Measurements from ENCODE around the gene FRRS1.

Gene FRRS1

DNA sequence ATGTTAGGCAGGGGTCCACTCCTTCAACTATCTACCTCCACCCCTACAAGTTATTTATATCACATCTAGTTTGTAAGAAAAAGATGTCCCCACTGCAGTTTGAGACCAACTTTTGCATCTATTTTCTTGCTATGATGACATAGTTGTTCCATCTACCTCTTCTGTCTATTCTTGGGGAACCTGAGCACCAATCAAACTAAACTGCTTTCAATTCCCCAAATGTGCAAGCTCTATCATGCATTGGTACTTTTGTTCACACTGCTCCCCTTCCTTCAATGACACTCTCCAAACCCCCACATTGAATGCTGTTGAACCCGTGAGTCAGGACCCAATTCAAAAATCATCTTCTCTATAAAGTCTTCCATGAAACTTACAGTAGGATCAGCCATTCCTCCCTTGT is 16.0 kb upstream of the FRRS1 start:
- ChIA-PET CTCF (no interaction called here), POLR2A (no interaction called here)
- peaks cover 3 to 45% (median 37%) of the 10 kb centered on the region in 5 experiments for H3K27me3 ChIP-seq (replicated peaks in 2 of 5; ENCODE audit: control insufficient read depth in 4 of 5, insufficient read depth in 5 of 5, low read length in 4 of 5)
- no peak for DNase-seq
- H3K27ac ChIP-seq (ENCODE audit: insufficient read depth in 1 of 2, low read depth in 1 of 2, low read length in 2 of 2, poor library complexity in 1 of 2, severe bottlenecking in 2 of 2), result no peak overlapping the region
- H3K9me3 ChIP-seq (ENCODE audit: control extremely low read depth in 1 of 5, control insufficient read depth in 4 of 5, insufficient read depth in 2 of 5, low read depth in 1 of 5, low read length in 4 of 5), result no peaks in the 10 kb centered on the region
- peaks cover 10 to 18% (median 13%) of the 10 kb centered on the region in 4 experiments for H3K4me1 ChIP-seq (ENCODE audit: control extremely low read depth in 1 of 4, control insufficient read depth in 4 of 4, insufficient read depth in 4 of 4, low read length in 3 of 4)
- H3K4me3 ChIP-seq (ENCODE audit: control insufficient read depth in 1 of 7, extremely low read depth in 1 of 7, insufficient read depth in 4 of 7, low read depth in 2 of 7, low read length in 6 of 7), result no peak overlapping the region
- no peaks in the 10 kb centered on the region for H3K36me3 ChIP-seq (ENCODE audit: control insufficient read depth in 4 of 4, insufficient read depth in 4 of 4, low read length in 3 of 4)
- WGBS (ENCODE audit: insufficient coverage), result 100% methylated on average over 1 of the region's 1 CpG

DNA sequence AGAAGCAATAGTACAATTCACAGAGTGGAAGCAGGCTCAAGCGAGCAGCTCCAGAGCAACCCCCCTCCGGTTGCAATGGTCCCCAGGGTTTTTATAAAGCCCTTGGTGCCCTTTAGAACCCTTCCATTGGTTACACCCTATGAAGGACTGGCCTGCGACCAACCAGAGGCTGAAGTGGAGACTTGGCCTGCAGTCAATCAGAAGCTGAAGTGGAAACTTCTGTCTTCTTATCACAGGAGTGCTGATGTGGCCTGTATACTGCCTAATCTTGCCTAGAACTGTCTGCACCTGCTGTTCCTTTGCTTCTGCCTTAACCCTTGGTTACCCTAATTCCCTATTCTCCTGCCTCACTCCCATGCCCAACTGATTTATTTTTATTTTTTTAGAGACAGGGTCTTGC is 15.4 kb upstream of the FRRS1 start:
- H3K4me1 ChIP-seq (ENCODE audit: control extremely low read depth in 1 of 4, control insufficient read depth in 4 of 4, insufficient read depth in 4 of 4, low read length in 3 of 4), result peaks cover 10 to 17% (median 13%) of the 10 kb centered on the region in 4 experiments
- H3K9me3 ChIP-seq (ENCODE audit: control extremely low read depth in 1 of 5, control insufficient read depth in 4 of 5, insufficient read depth in 2 of 5, low read depth in 1 of 5, low read length in 4 of 5), result no peaks in the 10 kb centered on the region
- H3K36me3 ChIP-seq (ENCODE audit: control insufficient read depth in 4 of 4, insufficient read depth in 4 of 4, low read length in 3 of 4), result no peaks in the 10 kb centered on the region
- no peak overlapping the region for H3K4me3 ChIP-seq (ENCODE audit: control insufficient read depth in 1 of 7, extremely low read depth in 1 of 7, insufficient read depth in 4 of 7, low read depth in 2 of 7, low read length in 6 of 7)
- ChIA-PET CTCF (no interaction called here), POLR2A (no interaction called here)
- H3K27ac ChIP-seq (ENCODE audit: insufficient read depth in 1 of 2, low read depth in 1 of 2, low read length in 2 of 2, poor library complexity in 1 of 2, severe bottlenecking in 2 of 2), result no peak overlapping the region
- H3K27me3 ChIP-seq (replicated peaks in 2 of 5; ENCODE audit: control insufficient read depth in 4 of 5, insufficient read depth in 5 of 5, low read length in 4 of 5), result peaks cover 3 to 45% (median 34%) of the 10 kb centered on the region in 5 experiments
- no peak for DNase-seq
- WGBS (ENCODE audit: insufficient coverage), result 93% methylated on average over 3 of the region's 3 CpGs

DNA sequence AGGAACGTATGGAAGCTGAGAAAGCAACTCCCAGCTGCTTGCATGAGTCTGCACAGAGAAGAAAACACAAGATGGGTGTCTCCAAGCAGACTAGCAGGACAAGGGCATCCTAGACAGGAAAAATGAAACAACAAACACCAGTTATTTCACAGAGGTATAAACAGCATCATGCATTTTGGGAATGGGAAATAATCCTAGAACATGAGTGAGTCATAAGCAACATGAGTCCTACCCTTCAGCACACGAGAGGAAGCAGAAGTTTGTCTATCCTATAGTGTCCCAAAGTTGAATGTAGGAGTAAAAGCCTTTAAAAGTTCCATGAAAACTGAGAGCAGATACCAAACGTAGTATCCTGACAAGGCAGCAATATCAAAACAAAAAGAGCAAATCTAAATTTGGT is 11.3 kb upstream of the FRRS1 start:
- Histone ChIP-seq H3K27me3 (replicated peaks in 2 of 5; ENCODE audit: control insufficient read depth in 4 of 5, insufficient read depth in 5 of 5, low read length in 4 of 5) (peaks cover 2 to 34% (median 30%) of the 10 kb centered on the region in 5 experiments), H3K4me1 (ENCODE audit: control extremely low read depth in 1 of 4, control insufficient read depth in 4 of 4, insufficient read depth in 4 of 4, low read length in 3 of 4) (no peaks in the 10 kb centered on the region), H3K27ac (ENCODE audit: insufficient read depth in 1 of 2, low read depth in 1 of 2, low read length in 2 of 2, poor library complexity in 1 of 2, severe bottlenecking in 2 of 2) (no peak overlapping the region), H3K4me3 (ENCODE audit: control insufficient read depth in 1 of 7, extremely low read depth in 1 of 7, insufficient read depth in 4 of 7, low read depth in 2 of 7, low read length in 6 of 7) (no peak overlapping the region), H3K9me3 (ENCODE audit: control extremely low read depth in 1 of 5, control insufficient read depth in 4 of 5, insufficient read depth in 2 of 5, low read depth in 1 of 5, low read length in 4 of 5) (no peaks in the 10 kb centered on the region), H3K36me3 (ENCODE audit: control insufficient read depth in 4 of 4, insufficient read depth in 4 of 4, low read length in 3 of 4) (no peaks in the 10 kb centered on the region)
- WGBS (ENCODE audit: insufficient coverage), result 100% methylated on average over 3 of the region's 3 CpGs
- ChIA-PET CTCF (no interaction called here), POLR2A (no interaction called here)
- no peak for DNase-seq

DNA sequence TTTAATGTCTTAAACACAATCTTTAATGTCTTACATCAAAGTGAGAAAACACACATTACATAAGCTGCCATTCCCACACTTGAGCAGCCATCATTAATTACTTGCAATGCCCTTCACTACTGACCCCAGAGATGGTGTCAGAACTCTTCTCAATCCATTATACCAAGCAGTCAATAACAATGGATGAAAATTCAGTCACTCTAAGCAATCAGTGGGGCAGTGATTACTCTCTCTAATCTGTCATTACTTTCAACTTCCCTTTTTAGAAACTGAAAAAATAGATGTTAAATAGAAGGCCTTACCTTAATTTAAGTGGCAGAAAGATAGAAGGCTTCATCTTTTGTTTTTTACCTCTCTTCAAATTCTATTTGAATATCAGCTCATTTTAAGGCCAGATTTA is 9.7 kb upstream of the FRRS1 start:
- H3K36me3 ChIP-seq (ENCODE audit: control insufficient read depth in 4 of 4, insufficient read depth in 4 of 4, low read length in 3 of 4), result no peaks in the 10 kb centered on the region
- no peak overlapping the region for H3K27ac ChIP-seq (ENCODE audit: insufficient read depth in 1 of 2, low read depth in 1 of 2, low read length in 2 of 2, poor library complexity in 1 of 2, severe bottlenecking in 2 of 2)
- H3K4me3 ChIP-seq (ENCODE audit: control insufficient read depth in 1 of 7, extremely low read depth in 1 of 7, insufficient read depth in 4 of 7, low read depth in 2 of 7, low read length in 6 of 7), result no peak overlapping the region
- DNase-seq, result no peak
- H3K4me1 ChIP-seq (ENCODE audit: control extremely low read depth in 1 of 4, control insufficient read depth in 4 of 4, insufficient read depth in 4 of 4, low read length in 3 of 4), result no peaks in the 10 kb centered on the region
- peaks cover 0 to 23% (median 14%) of the 10 kb centered on the region in 5 experiments for H3K27me3 ChIP-seq (replicated peaks in 2 of 5; ENCODE audit: control insufficient read depth in 4 of 5, insufficient read depth in 5 of 5, low read length in 4 of 5)
- ChIA-PET POLR2A (no interaction called here), CTCF (interaction anchor here (0.9 to 2.3 kb wide), 3 partner anchors 10 to 14 kb away, joined by 3 to 7 read pairs (median 3); partner anchors contain the start of gene FRRS1)
- H3K9me3 ChIP-seq (ENCODE audit: control extremely low read depth in 1 of 5, control insufficient read depth in 4 of 5, insufficient read depth in 2 of 5, low read depth in 1 of 5, low read length in 4 of 5), result no peaks in the 10 kb centered on the region

DNA sequence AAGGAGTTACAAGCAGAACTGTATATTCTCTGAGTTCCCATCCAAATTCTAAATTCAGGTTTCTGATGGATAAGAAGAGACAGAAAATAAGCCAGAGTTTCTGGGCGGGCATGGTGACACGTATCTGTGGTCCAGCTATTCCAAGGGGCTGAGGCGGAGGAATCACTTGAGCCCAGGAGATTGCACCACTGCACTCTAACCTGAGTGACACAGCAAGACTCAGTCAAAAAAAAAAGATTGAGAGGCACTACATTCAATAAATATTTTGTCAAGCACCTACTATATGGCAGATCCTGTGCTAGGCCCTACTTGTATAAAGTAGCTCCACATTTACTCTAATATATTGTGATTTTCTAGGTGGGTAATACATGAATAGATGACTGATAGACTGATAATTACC is 6.4 kb upstream of the FRRS1 start:
- POLR2A ChIA-PET, result no interaction called here
- H3K27ac ChIP-seq (ENCODE audit: insufficient read depth in 1 of 2, low read depth in 1 of 2, low read length in 2 of 2, poor library complexity in 1 of 2, severe bottlenecking in 2 of 2), result no peak overlapping the region
- CTCF ChIA-PET, result interaction anchor here (0.6 to 1.2 kb wide), 3 partner anchors 14 to 765 kb away, joined by 3 to 4 read pairs (median 3); partner anchors contain the start of gene GPR88

DNA sequence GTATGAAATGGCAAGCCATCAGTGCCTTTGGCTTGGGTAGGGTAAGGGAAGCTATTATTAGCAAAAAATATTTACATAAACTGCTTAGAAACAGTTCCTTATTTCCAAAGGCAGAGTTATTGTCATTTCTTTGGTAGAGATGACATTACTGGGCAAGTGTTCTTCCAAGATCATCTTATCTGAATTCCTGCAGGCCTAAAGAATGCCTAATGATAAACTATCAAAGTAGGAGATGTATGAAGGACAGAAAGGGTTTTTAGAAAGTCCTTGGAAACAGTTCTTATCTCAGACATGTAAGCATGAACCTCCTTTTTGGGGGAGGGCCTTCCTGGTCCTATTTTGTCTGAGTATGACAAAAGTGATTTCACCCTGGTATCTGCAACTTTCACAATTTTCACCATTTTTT is 5.1 kb upstream of the FRRS1 start:
- Histone ChIP-seq H3K27me3 (replicated peaks in 2 of 5; ENCODE audit: control insufficient read depth in 4 of 5, insufficient read depth in 5 of 5, low read length in 4 of 5) (peaks cover 0 to 3% (median 0%) of the 10 kb centered on the region in 5 experiments), H3K9me3 (ENCODE audit: control extremely low read depth in 1 of 5, control insufficient read depth in 4 of 5, insufficient read depth in 2 of 5, low read depth in 1 of 5, low read length in 4 of 5) (no peaks in the 10 kb centered on the region), H3K4me1 (ENCODE audit: control extremely low read depth in 1 of 4, control insufficient read depth in 4 of 4, insufficient read depth in 4 of 4, low read length in 3 of 4) (peaks cover 0 to 14% (median 3%) of the 10 kb centered on the region in 4 experiments), H3K27ac (ENCODE audit: insufficient read depth in 1 of 2, low read depth in 1 of 2, low read length in 2 of 2, poor library complexity in 1 of 2, severe bottlenecking in 2 of 2) (peak overlapping the region in 1 of 2 experiments; percentile 11), H3K4me3 (ENCODE audit: control insufficient read depth in 1 of 7, extremely low read depth in 1 of 7, insufficient read depth in 4 of 7, low read depth in 2 of 7, low read length in 6 of 7) (no peak overlapping the region), H3K36me3 (ENCODE audit: control insufficient read depth in 4 of 4, insufficient read depth in 4 of 4, low read length in 3 of 4) (no peaks in the 10 kb centered on the region)
- ChIA-PET CTCF (interaction anchor here (0.7 to 1.4 kb wide), 2 partner anchors 9 to 1056 kb away, joined by 3 to 6 read pairs; no protein-coding TSS in a partner anchor), POLR2A (no interaction called here)
- DNase-seq, result peak; percentile 24 to 62 (median 32)

More for the DNA sequence above, 6.4 kb upstream of the FRRS1 start:
- Histone ChIP-seq H3K4me3 (ENCODE audit: control insufficient read depth in 1 of 7, extremely low read depth in 1 of 7, insufficient read depth in 4 of 7, low read depth in 2 of 7, low read length in 6 of 7) (no peak overlapping the region), H3K27me3 (replicated peaks in 2 of 5; ENCODE audit: control insufficient read depth in 4 of 5, insufficient read depth in 5 of 5, low read length in 4 of 5) (peaks cover 0 to 6% (median 0%) of the 10 kb centered on the region in 5 experiments), H3K36me3 (ENCODE audit: control insufficient read depth in 4 of 4, insufficient read depth in 4 of 4, low read length in 3 of 4) (no peaks in the 10 kb centered on the region), H3K4me1 (ENCODE audit: control extremely low read depth in 1 of 4, control insufficient read depth in 4 of 4, insufficient read depth in 4 of 4, low read length in 3 of 4) (peaks cover 0 to 6% (median 0%) of the 10 kb centered on the region in 4 experiments), H3K9me3 (ENCODE audit: control extremely low read depth in 1 of 5, control insufficient read depth in 4 of 5, insufficient read depth in 2 of 5, low read depth in 1 of 5, low read length in 4 of 5) (no peaks in the 10 kb centered on the region)
- no peak for DNase-seq
- WGBS (ENCODE audit: insufficient coverage), result 100% methylated on average over 2 of the region's 3 CpGs

DNA sequence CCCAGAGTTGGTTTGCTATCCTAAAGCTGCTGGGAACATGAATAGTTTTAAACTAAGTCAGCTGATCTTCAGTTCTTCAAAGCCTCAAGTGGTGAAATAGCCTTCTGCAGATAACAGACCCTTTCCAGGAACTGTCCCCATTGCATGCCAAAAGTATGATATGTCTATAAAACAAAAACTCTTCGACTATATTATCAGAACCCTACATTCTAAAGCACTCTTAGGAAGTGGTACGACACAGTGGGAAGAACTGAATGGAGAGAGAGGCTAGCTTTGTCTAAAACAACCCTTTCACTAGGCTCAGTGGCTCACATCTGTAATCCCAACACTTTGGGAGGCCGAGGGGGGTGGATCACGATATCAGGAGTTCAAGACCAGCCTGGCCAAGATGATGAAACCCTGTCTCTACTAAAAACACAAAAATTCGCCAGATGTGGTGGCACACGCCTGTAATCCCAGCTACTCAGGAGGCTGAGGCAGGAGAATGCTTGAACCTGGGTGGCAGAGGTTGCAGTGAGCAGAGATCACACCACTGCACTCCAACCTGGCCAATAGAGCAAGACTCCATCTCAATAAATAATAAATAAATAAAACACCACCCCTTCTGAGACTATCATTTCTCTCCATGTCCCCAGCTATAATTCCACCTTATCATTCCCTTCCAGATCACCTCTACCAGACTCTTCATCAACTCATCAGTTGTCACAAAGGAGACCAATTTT is 2.2 kb upstream of the FRRS1 start:
- Histone ChIP-seq H3K4me1 (ENCODE audit: control extremely low read depth in 1 of 4, control insufficient read depth in 4 of 4, insufficient read depth in 4 of 4, low read length in 3 of 4) (peaks cover 0 to 21% (median 4%) of the 10 kb centered on the region in 4 experiments), H3K9me3 (ENCODE audit: control extremely low read depth in 1 of 5, control insufficient read depth in 4 of 5, insufficient read depth in 2 of 5, low read depth in 1 of 5, low read length in 4 of 5) (no peaks in the 10 kb centered on the region), H3K36me3 (ENCODE audit: control insufficient read depth in 4 of 4, insufficient read depth in 4 of 4, low read length in 3 of 4) (no peaks in the 10 kb centered on the region), H3K4me3 (ENCODE audit: control insufficient read depth in 1 of 7, extremely low read depth in 1 of 7, insufficient read depth in 4 of 7, low read depth in 2 of 7, low read length in 6 of 7) (peak overlapping the region in 1 of 7 experiments; percentile 45), H3K27ac (ENCODE audit: insufficient read depth in 1 of 2, low read depth in 1 of 2, low read length in 2 of 2, poor library complexity in 1 of 2, severe bottlenecking in 2 of 2) (no peak overlapping the region), H3K27me3 (replicated peaks in 2 of 5; ENCODE audit: control insufficient read depth in 4 of 5, insufficient read depth in 5 of 5, low read length in 4 of 5) (no peaks in the 10 kb centered on the region)
- no peak for DNase-seq
- 89% methylated on average over 3 of the region's 6 CpGs for WGBS (ENCODE audit: insufficient coverage)
- POLR2A ChIA-PET, result no interaction called here
- CTCF ChIA-PET, result no interaction called here
